Thyroid gland (tissue), 4 donors: ENCODE results near the gene UGDH. TPM values are rescaled to one million over a fixed set of nuclear protein-coding genes. Genes with fewer than 3 reads are reported as not detected.
"Not testable (repeated sequence)": the region's sequence is repeated elsewhere in the genome, so short reads cannot be mapped to it uniquely, and the experiment has no call there.

ENCODE experiments used
- DNase-seq, 2 donors: peaks; one replicate each; pipeline ENCODE4 v3.0.0-alpha.2; 2019
- H3K27ac ChIP-seq, 3 donors: fragments of 200-600 bp; sonication (generic); 1 replicate in 2 of 3; 2 replicates in 1 of 3; pipeline ENCODE4 v1.5.1; 2016 to 2019; ENCODE audit warnings: mild to moderate bottlenecking in 1 of 3, moderate library complexity in 1 of 3
- H3K27me3 ChIP-seq: fragments of 200-600 bp; sonication (generic); one replicate; pipeline ENCODE4 v1.5.1; 2019
- H3K36me3 ChIP-seq, 2 donors: fragments of 200-600 bp; sonication (generic); one replicate each; pipeline ENCODE4 v1.5.1; 2016 to 2019
- H3K4me1 ChIP-seq, 2 donors: fragments of 200-600 bp; sonication (generic); one replicate each; pipeline ENCODE4 v1.5.1; 2017 to 2019
- H3K4me3 ChIP-seq, 3 donors: fragments of 200-600 bp; sonication (generic); replicated peaks in 1 of 3; 1 replicate in 2 of 3; 2 replicates in 1 of 3; pipeline ENCODE4 v1.5.1; 2016; ENCODE audit warnings: mild to moderate bottlenecking in 1 of 3
- H3K9me3 ChIP-seq: fragments of 200-600 bp; sonication (generic); one replicate; pipeline ENCODE4 v1.5.1; 2017
- CTCF ChIP-seq, 6 experiments: fragments of 200-600 bp in 3 of 6; fragments of 450-650 bp in 3 of 6; sonication (generic) in 3 of 6; IDR thresholded peaks; one replicate each; pipeline ENCODE4 v1.5.1; 2016 to 2019; ENCODE audit warnings: antibody characterized with exemption in 6 of 6, mild to moderate bottlenecking in 2 of 6, inconsistent platforms in 1 of 6, moderate library complexity in 1 of 6
- POLR2A ChIP-seq, 2 donors: fragments of 450-650 bp; IDR thresholded peaks; one replicate each; pipeline ENCODE4 v1.6.1; 2017; ENCODE audit warnings: antibody characterized with exemption in 2 of 2, mild to moderate bottlenecking in 2 of 2, moderate library complexity in 1 of 2
- WGBS, 2 donors: methylation state at CpG; one replicate each; pipeline ENCODE4 v1.1.5; 2017; 5-methylcytosine and 5-hydroxymethylcytosine counted together
- intact Hi-C: fragments of 100-400 bp; cut with DNase I; formaldehyde crosslinking; loops from one replicate; pipeline ENCODE4 v1.15.1; 2023
- total RNA-seq, 4 donors: library from RNA; depleted of rRNA; stranded (reverse); fragments of >200 nt; gene quantifications; one replicate each; pipeline ENCODE4 v1.2.3, GENCODE V29; 2016

The UGDH gene
- total RNA-seq, 4 donors from 2014 or later = 40.1 to 58.7 (median 48.1) TPM

GRCh38 chr4:39516407-39516966 lies 10.8 kb downstream of the UGDH start:
- Histone ChIP-seq H3K4me3 (no peak overlapping the region), H3K4me1 (no peaks in the 10 kb centered on the region), H3K27me3 (no peaks in the 10 kb centered on the region), H3K36me3 (peaks cover 7 to 12% of the 10 kb centered on the region in 2 donors), H3K9me3 (no peaks in the 10 kb centered on the region), H3K27ac (no peak overlapping the region)
- no peak for DNase-seq
- TF ChIP-seq CTCF (IDR thresholded peaks at IDR 0.05) = no peak
- TF ChIP-seq POLR2A (IDR thresholded peaks at IDR 0.05) = no peak
- 88 to 96% methylated on average over 2 of the region's 2 CpGs for WGBS, 2 donors
- intact Hi-C loops = no loop called here

GRCh38 chr4:39515669-39516401 lies 11.4 kb downstream of the UGDH start:
- peaks cover 7 to 13% of the 10 kb centered on the region in 2 donors for H3K36me3 ChIP-seq

GRCh38 chr4:39514888-39515401 lies 12.3 kb downstream of the UGDH start:
- 84 to 86% methylated on average over 4 of the region's 4 CpGs for WGBS, 2 donors
- Histone ChIP-seq H3K27me3 (no peaks in the 10 kb centered on the region), H3K4me3 (no peak overlapping the region), H3K9me3 (no peaks in the 10 kb centered on the region), H3K36me3 (peaks cover 12 to 22% of the 10 kb centered on the region in 2 donors), H3K27ac (no peak overlapping the region), H3K4me1 (no peaks in the 10 kb centered on the region)
- peak in 1 of 2 donors; percentile 18 for DNase-seq
- intact Hi-C loops = no loop called here
- TF ChIP-seq POLR2A (IDR thresholded peaks at IDR 0.05) (no peak), CTCF (IDR thresholded peaks at IDR 0.05) (no peak)

More at GRCh38 chr4:39515669-39516401, 11.4 kb downstream of the UGDH start:
- H3K27ac ChIP-seq, H3K27me3 ChIP-seq, intact Hi-C loops, H3K9me3 ChIP-seq, H3K4me3 ChIP-seq, H3K4me1 ChIP-seq, DNase-seq: not testable (repeated sequence)
- WGBS, 2 donors = 97% methylated on average over 14 of the region's 14 CpGs

- H3K27me3 ChIP-seq, H3K4me1 ChIP-seq, intact Hi-C loops, H3K4me3 ChIP-seq, H3K27ac ChIP-seq, DNase-seq, H3K9me3 ChIP-seq: not testable (repeated sequence)
- WGBS, 2 donors = 95 to 100% methylated on average over 1 of the region's 1 CpG
- peaks cover 18 to 29% of the 10 kb centered on the region in 2 donors for H3K36me3 ChIP-seq
Measured at GRCh38 chr4:39514266-39514665, 13.0 kb downstream of the UGDH start.

GRCh38 chr4:39510348-39510929 lies 16.8 kb downstream of the UGDH start:
- no peaks in the 10 kb centered on the region for H3K4me1 ChIP-seq
- no peak overlapping the region for H3K27ac ChIP-seq
- 97% methylated on average over 5 of the region's 5 CpGs for WGBS, 2 donors
- no peaks in the 10 kb centered on the region for H3K9me3 ChIP-seq
- no peak for TF ChIP-seq CTCF (IDR thresholded peaks at IDR 0.05)
- no peak for TF ChIP-seq POLR2A (IDR thresholded peaks at IDR 0.05)
- H3K36me3 ChIP-seq = peaks cover 52 to 59% of the 10 kb centered on the region in 2 donors
- intact Hi-C loops = no loop called here
- H3K4me3 ChIP-seq = no peak overlapping the region
- H3K27me3 ChIP-seq = no peaks in the 10 kb centered on the region
- DNase-seq = no peak

GRCh38 chr4:39505581-39505980 lies 21.7 kb downstream of the UGDH start:
- H3K27ac ChIP-seq = no peak overlapping the region
- WGBS, 2 donors = 89 to 97% methylated on average over 1 of the region's 1 CpG
- no peak for TF ChIP-seq POLR2A (IDR thresholded peaks at IDR 0.05)
- TF ChIP-seq CTCF (IDR thresholded peaks at IDR 0.05) = no peak
- no peak for DNase-seq
- H3K27me3 ChIP-seq = no peaks in the 10 kb centered on the region
- H3K36me3 ChIP-seq = peaks cover 72 to 73% of the 10 kb centered on the region in 2 donors
- intact Hi-C loops = no loop called here
- no peak overlapping the region for H3K4me3 ChIP-seq
- H3K4me1 ChIP-seq = no peaks in the 10 kb centered on the region
- no peaks in the 10 kb centered on the region for H3K9me3 ChIP-seq
